GM18868 (cell line): Measurements from ENCODE around the gene GASK1A.
"Not testable (repeated sequence)": the region's sequence is repeated elsewhere in the genome, so short reads cannot be mapped to it uniquely, and the experiment has no call there.

Experiments used
- ATAC-seq: cut with Tn5 transposase; IDR thresholded peaks from one replicate; pipeline ENCODE4 v1.9.1; 2021; ENCODE audit warnings: mild to moderate bottlenecking, moderate library complexity; ENCODE audit not compliant: unreplicated experiment

Gene GASK1A

GRCh38 chr3:43059456-43059855 is 80.3 kb downstream of the GASK1A start:
- no peak for ATAC-seq

- no peak for ATAC-seq
These were observed 82.2 kb downstream of the GASK1A start for GRCh38 chr3:43061101-43061895.

GRCh38 chr3:43062040-43062563 is 83.0 kb downstream of the GASK1A start:
- no peak for ATAC-seq

- no peak for ATAC-seq
These were observed 83.5 kb downstream of the GASK1A start for GRCh38 chr3:43062564-43063040.

GRCh38 chr3:43063114-43063513 is 84.0 kb downstream of the GASK1A start:
- no peak for ATAC-seq

GRCh38 chr3:43070670-43071069 is 91.6 kb downstream of the GASK1A start:
- ATAC-seq: not testable (repeated sequence)

- ATAC-seq: no peak
These were observed 92.3 kb downstream of the GASK1A start for GRCh38 chr3:43071313-43071893.

GRCh38 chr3:43072361-43072760 is 93.2 kb downstream of the GASK1A start:
- no peak for ATAC-seq

- ATAC-seq: no peak
These were observed 94.2 kb downstream of the GASK1A start for GRCh38 chr3:43073116-43073835.

GRCh38 chr3:43073836-43074220 is 94.7 kb downstream of the GASK1A start:
- no peak for ATAC-seq

GRCh38 chr3:43074482-43074881 is 95.4 kb downstream of the GASK1A start:
- no peak for ATAC-seq

- ATAC-seq: no peak
These were observed 96.0 kb downstream of the GASK1A start for GRCh38 chr3:43074901-43075689.

GRCh38 chr3:43075904-43076661 is 97.0 kb downstream of the GASK1A start:
- no peak for ATAC-seq

- no peak for ATAC-seq
These were observed 97.7 kb downstream of the GASK1A start for GRCh38 chr3:43076857-43077256.

GRCh38 chr3:43077261-43077660 is 98.2 kb downstream of the GASK1A start:
- no peak for ATAC-seq

- no peak for ATAC-seq
These were observed 98.6 kb downstream of the GASK1A start for GRCh38 chr3:43077707-43078106.

GRCh38 chr3:43079536-43080332 is 100.6 kb downstream of the GASK1A start:
- ATAC-seq: no peak

- ATAC-seq: no peak
These were observed 101.8 kb downstream of the GASK1A start for GRCh38 chr3:43080726-43081568.
